NCI-H2081 treated with DMSO at 0.1 percent for 48 hours (cell line): ENCODE measurements around the gene SIK3.

Source experiments
- DNase-seq: peaks from one replicate; lab custom pipeline; 2025; lab: John Stamatoyannopoulos, UW

Gene SIK3

DNA sequence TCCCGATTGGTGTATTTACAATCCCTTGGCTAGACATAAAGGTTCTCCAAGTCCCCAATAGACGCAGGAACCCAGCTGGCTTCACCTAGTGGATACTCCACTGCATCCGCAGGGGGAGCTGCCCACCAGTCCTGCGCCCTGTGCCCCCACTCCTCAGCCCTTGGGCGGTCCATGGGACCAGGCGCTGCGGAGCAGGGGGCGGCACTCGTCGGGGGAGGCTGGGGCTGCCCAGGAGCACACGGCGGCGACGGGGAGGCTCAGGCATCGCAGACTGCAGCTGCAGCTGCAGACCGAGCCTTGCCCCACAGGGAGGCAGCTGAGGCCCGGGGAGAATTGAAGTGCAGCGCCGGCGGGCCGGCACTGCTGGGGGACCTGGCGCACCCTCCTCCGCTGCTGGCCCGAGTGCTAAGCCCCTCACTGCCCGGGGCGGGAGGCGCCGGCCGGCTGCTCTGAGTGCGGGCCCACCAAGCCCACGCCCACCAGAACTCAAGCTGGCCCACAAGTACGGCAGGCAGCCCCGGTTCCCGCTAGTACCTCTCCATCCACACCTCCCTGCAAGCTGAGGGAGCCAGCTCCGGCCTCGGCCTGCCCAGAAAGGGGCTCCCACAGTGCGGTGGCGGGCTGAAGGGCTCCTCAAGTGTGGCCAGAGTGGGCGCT lies 12.2 kb upstream of the SIK3 start:
- DNase-seq, result no peak

DNA sequence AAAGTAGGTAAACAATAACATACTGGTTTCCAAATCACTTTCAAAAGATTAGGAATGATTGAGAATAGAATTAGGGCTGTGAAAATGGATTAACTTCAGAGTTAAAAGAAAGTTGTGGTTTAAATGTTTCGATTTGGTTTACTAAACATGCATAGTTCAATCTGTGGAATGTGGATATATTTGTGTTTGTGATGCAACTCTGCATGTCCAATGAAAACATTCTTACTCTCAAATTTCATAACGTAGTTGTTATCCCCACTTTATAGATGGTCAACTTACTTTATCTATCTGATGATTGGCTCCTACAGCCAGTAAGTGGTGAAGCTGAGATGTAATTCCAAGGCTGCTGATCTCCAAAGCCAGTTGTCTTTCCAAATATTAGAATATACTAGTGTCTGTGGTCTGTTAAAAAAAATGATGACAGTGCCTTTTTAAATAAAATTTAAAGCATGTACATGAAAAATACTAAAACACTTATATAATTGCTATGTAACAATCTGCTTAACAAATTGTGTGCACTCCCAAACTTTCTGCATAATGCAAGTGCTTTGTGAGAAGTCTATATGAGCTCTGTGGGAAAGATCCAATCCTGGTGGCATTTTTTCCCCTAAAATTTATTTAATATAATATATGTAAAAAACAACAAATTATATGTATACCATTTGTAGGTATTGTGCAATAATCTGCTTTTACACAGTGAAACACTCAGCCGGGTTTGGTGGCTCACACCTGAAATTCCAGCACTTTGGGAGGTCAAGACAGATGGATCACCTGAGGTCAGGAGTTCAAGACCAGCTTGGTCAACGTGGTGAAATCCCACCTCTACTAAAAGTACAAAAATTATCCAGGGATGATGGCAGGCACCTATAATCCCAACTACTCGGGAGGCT lies 9.7 kb upstream of the SIK3 start:
- DNase-seq, result no peak

DNA sequence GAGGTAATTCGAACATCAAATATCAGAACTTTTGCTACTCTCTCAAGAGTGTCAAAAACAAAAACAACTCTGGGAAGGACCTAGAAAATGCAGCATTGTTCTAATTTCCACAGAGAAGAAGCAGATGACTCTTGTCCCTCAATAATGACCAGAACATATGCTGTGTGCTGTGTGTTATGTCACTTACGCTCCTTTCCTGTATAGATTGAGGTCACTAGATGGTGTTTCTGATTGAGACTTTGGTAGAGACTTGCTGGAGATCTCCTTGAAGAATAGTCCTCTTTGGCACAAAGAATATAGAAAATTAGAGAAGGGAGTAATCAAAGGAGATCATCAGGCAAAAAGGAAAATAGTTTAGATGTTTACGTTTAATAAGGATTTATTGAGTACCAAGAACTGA lies 2.3 kb upstream of the SIK3 start:
- DNase-seq, result no peak

DNA sequence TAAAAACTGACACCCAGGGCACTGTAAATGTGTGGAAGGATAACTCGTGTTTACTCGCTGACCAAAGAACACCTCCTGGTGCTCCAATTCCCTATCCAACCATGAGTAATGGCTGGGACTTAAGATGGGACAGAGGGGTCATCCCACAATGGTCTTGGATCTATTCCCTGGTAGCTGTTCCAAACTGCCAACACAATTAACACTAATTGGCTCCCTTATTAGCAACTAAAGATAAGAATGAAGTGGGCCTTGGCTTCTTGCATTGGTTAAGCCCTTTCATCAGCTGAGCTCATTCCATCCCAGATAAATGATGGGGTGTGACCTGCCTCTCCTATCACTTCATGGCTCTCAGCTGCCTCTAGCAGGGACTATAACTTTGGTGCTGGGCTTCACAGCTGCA lies 1.5 kb upstream of the SIK3 start:
- no peak for DNase-seq

DNA sequence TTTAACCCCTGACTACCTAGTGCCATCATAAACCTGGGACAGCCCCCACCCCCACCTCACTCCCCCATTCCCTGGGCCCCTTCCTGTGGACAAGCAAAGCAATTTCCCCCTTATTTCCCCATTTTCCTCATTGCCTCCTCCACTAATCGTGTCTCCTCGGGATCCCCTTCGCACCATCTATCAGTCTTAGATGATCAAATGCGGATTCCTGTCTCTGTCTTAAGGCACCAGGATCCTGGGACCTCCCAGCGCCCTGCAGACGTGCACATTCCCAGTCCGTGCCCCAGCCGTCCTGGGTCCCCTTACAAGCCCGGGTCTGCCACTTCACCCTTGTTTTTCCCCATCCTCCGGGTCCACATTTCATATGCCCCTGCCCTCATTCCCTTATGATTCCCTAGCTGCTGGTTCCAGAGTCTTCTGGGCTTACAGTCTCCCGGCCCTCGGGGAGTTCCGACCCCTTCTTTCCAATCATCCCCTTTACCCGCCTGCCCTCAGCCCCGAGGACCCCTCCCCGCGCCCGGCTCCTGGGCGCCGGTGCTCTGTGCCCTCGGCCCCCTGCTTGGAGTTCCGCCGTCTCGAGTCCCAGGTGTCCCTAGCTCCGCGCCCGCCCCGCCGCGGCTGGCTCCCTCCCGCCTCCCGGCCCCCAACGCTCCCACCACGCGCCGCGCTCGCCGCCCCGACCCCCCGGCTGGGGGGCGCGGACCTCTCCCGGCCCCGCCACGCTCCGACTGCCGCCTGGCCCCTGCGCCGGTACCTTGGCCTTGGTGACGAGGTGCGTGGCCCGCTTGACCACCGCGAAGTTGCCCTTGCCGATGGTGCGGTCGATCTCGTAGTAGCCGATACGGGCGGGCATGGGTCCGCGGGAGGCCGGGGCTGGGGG lies 599 bp downstream of the SIK3 start:
- no peak for DNase-seq

DNA sequence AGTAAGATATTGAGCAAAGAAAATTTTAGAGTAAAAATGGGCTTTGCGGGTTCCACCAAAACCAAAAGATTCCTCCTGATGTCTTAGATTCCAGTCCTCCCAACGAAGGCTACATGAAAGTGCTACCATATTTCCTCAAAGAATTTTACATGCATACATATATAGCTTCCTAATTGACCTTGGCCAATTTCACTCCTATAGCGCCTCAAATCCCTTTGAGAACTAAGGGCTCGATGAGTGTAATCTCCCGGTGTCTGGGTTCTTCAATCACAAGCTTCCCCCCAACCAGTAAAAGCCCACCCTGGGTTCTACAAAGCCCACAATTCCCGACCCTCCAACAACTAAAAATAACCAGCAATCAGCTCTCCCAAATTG lies 1.2 kb downstream of the SIK3 start:
- no peak for DNase-seq

DNA sequence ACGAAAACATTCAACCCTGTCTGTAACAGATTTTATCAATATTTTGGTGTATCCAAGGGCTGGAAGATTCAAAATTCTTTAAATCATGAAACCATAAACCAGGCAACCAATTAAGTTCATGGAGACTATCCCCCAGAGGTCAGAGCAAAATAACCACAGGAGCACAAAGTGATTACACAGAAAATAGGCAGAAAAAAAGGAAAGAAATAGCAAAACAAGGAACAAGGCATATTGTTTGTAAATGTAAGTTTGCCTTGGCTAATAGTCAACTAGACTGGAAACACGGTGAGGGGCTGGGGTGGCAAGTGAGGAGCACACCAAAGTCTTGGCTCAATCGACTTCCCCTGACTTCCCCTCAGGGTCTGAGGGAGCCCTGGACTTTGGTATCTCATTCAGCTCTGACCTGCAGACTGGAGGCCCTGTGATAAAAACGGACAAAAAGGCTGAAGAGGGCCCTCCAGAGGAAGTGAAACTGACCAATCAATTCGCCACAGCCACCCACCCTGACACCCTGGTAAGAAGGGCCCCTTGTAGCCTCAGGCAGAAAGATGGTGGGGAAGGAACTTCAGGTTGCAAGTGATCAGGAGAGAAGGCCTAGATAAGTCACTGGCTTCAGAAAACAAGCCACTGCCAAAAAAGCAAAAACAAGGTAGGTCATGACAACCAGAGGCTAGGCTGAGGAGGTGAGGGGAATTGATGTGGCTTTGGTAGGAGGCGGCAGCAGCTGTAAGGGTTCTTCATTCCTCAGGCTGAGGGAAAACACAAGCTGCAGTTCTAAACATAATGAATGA lies 1.8 kb downstream of the SIK3 start:
- DNase-seq, result no peak

DNA sequence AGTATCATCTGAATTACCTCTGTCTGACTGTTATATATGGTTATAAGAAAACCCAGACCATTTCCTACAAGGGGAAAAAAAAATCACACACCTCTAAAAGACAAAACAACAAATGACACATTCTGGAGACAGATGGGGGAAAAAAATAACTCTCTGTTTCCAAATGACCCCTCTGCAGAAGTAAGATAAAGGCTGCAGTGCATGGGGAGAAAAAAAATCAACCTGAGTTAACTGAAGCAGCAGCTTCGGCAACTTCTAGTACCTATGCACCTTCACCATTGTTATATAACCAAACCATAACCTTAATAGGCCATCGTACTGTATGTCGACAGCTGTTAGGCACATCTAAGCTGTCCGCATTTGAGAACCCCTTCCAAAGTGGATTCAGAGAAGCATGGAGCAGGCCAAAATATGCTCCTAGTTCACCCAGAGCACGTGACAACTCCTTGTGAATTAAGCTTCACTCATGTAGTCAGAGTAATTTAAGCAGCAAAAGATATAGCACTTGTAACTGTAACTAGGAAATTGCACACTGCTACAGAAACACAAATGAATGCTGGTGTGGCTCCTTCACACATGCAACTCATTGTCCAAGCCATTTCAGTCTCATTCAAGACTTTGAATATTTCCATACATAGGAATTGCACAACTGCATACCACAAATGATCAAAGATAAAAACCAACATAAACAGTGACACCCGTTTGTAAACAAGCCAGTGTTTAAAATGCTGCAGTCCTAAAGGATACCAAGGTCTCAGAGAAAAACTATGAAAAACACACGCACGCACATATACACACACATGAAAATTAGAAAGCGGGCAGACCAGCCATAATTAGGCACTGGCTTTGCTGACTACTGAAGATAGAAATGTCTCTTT lies 2.7 kb downstream of the SIK3 start:
- DNase-seq, result no peak

DNA sequence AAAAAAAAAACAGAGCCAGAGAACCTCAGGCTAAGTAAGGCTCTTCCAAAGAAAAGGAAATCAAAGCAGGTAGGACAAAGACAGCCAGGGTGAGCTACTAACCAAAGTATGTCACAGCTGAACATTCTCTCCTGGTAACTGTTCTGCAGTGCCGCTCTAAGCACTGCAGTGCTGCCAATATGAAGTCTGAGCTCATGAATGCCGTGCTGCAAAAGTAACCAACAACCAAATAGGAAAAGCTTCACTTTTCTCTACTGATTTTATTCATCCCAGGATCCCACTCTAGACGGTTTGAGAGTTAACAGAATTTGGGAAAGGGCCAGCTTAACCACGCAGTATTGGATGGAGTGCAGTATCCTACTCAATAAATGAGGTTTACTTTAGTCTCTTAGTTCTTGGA lies 3.5 kb downstream of the SIK3 start:
- no peak for DNase-seq

DNA sequence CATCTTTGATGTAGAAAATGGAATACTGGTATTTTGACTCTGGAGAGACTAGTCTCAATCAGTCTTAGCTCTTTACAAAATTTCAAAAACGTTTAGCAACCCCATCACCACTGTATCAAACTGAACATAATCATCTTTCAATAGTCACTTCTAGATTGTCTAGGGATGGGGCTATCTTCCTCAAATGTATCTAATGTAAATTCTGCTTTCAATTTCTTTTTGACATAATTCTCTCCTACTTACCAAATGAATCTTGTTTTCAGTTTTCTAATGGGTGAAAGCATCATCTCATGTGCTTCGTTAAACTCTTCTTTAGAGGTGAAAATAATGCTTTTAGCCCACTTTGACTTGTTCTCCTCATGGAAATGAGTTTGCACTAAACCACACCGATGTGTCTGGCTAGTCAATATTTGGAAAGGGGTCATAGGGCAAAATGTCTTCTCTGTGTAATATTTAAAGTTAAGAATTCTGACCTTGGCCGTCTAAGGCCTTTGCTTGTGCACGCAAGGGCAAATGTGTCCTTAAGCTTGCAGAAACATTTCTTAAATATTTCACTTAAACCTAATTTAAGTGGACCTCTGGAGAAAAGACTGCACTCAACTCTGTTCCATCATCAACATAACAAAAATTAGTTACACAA lies 5.2 kb downstream of the SIK3 start:
- no peak for DNase-seq

DNA sequence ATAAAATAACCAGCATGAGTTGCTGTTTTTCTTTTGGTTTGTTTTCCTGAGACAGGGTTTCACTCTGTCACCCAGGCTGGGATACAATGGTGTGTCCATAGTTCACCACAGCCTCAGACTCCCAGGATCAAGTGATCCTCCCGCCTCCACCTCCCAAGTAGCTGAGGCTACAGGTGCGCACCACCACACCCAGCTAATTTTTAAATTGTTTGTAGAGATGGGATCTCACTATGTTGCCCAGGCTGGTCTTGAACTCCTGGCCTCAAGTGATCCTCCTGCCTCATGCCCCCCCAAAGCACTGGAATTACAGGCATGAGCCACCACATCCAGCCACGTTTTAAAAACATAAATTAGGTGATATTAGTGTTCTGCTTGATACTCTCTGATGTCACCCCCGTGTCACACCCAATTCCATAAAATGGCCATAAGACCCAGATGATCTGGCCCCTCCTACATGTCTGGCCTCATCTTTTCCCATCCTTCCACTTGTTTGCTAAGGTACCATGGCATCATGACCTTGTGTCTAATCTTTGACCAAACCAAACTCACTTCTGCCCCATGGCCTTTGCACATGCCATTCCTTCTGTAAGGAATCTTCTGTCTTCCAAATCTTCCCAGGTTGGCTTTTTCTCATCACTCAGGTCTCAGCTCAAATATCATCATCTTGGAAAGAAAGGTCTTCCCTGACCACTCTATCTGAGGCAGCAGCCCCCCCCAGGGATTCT lies 6.3 kb downstream of the SIK3 start:
- DNase-seq, result no peak

DNA sequence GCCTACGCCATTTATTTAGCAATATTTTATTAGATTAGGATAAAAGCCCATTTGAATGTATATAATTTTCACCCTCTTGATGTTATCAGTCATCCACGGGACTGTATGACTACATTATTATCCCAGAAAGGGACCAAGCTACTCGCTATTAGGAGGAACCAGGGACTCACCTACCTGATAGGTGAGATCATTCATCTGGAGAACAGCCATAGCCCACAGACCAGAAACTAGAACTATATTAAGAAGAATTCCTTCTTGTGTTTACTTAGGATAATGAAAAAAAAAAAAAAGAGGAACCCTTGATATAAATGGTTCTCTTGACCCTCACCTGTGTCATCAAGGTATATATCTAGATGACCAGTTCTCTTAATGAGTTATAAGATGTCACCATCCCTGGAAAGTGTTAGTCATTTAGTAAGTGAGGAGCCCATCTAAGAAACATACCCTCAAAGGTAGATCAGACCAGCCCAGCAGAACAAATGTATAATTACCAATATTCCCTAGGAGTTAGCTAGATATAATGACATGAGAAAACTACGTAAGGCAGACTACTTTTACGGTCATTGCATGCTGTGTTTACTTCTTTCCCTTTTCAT lies 8.0 kb downstream of the SIK3 start:
- DNase-seq, result no peak

DNA sequence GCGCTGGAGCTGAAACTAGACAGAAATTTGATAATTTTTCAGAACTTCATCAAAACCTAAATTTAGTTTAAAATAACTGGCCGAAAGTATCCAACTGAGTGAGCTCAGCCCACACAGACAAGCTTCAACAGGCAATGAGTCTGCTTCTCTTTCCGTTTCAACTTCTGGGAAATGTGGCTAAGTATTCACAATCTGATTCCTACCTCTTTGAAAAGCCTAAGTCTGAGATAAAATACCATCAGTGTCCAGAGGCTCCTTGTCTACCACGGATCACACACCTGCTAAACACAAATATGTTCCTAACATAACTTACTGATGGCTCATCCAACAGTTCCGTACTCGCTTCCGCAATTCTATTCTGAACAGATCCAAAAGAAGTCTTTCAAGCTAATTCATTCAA lies 8.5 kb downstream of the SIK3 start:
- no peak for DNase-seq

DNA sequence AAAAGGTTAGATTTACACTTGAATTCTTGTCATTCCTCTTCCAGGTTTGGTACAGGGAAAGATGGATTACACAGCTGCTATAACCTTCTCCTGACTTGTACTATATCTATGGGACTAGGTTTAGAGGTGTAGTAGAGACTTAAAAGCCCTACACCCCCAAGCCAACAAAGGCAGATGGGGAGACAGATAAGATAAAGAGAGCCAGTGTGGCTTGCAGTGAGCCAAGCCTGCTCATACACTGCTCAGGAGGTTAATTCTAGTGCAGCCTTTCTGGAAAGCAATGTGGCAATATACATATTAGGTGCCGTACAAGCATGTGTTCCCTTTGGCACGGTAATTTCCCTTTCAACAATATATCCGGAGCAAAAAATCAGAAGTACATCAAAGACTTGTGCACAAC lies 10.8 kb downstream of the SIK3 start:
- no peak for DNase-seq

DNA sequence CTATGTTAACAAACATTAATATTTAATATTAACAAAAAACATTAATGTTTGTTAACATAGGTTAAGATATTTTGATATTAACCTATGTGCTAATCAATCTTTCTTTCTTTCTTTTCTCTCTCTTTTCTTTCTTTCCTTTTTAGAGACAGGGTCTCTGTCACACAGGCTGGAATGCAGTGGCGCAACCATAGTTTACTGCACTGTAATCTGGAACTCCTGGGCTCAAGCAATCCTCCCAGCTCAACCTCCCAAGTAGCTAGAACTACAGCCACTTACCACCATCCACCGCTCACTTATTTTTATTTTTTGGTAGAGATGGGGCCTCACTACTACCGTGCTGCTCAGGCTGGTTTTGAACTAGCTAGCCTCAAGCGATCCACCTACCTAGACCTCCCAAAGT lies 13.2 kb downstream of the SIK3 start:
- no peak for DNase-seq

DNA sequence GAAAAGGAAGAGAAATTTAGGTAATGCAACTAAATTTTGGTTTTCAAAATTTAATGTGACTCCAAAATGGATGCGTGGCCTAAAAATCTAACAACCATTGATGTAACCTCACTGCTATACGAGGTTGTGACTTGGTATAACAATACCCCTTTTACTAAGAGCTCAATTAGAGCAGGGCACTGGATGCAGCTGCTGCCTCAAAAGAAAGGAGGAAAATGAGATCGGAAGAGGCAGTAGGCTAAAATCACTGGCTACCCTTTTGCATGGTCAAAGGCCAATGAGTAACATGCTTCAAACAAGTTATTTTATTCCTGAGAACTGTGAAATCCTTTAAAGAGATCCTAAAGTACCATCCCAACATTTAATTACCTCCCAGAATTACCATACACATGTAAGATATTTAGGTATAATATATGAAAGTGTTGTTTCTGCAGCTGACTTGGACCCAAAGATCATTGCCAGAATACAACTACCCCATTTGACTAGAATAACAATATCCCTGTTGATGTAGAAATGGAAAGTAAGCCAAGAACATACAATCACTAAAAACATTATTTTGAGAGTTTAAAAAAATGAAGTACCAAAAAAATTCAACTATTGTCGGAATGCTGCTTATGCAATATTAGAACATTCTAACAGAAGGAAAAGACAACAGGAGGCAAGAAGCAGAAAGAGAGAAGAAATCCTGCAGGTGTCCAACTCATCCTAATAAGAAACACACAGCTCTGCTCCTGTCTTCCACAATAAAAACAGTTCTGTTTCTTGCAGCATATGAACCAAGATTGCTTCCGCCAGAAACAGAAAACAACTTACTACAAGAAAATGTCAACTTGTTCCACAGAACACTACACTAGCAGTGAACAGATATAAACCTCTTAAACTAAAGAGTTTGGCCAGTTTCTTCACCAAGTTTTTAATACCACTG lies 15.0 kb downstream of the SIK3 start:
- DNase-seq, result no peak

DNA sequence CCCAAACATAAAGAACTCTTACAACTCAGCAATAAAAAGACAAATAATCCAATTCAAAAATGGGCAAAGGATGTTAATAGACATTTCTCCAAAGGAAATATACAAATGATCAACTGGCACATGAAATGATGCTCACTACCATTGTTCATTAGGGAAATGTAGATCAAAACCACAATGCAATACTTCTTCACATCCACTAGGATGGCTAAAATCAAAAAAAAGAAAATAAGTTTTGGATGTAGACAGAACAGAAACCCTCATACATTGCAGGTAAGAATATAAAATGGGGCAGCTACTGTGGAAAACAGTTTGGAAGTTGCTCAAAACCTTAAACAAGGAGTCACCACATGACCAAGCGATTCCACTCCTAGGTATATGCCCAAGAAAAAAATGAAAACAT lies 16.3 kb downstream of the SIK3 start:
- no peak for DNase-seq

DNA sequence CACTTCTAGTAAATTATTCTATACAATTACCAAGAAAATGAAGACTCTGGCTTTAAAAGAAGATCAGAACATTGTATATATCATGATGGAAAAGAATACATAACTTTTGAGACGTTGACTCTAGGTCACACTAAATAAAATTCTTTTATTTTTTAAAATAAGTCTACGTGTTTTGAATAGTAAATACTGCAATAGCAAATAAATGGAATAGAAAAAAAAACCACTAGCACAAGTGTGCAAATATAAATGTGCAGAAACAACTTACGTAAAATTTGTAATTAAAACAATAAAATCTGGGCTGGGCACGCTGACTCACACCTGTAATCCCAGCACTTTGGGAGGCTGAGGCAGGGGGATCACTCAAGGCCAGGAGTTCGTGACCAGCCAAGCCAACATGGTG lies 17.9 kb downstream of the SIK3 start:
- no peak for DNase-seq
